ENCODE data around the gene IRAK1BP1. TPM values are rescaled to one million over a fixed set of nuclear protein-coding genes. Genes with fewer than 3 reads are reported as not detected.

Gene IRAK1BP1
- total and polyA plus RNA-seq, 9 of the 15 experiments (the other 6 are each of a cell fraction or from before 2014, with no cell fraction given), result 1.8 to 3.7 (median 2.1) TPM

GRCh38 chr6:78908621-78909020, 41.3 kb downstream of the IRAK1BP1 start:
- no peaks in the 10 kb centered on the region for H3K9me1 ChIP-seq (ENCODE audit: control insufficient read depth, insufficient read depth, low read length)
- H3K27me3 ChIP-seq (ENCODE audit: control insufficient read depth in 2 of 2, insufficient read depth in 2 of 2, low read length in 2 of 2), result peaks cover 0 to 6% of the 10 kb centered on the region in 2 experiments; a peak in 1 of 5 replicates
- no peak overlapping the region for H2AFZ ChIP-seq (ENCODE audit: low read depth, low read length)
- peaks cover 0 to 7% of the 10 kb centered on the region in 2 experiments; a peak in 1 of 5 replicates for H3K4me1 ChIP-seq (replicated peaks in 1 of 2; ENCODE audit: control insufficient read depth in 2 of 2, insufficient read depth in 2 of 2, low read length in 2 of 2)
- FAIRE-seq, result no peak
- intact Hi-C loops (cut with micrococcal nuclease) (no loop called here), in situ Hi-C loops (cut with MboI) (no loop called here)
- no peak overlapping the region for H3K27ac ChIP-seq (ENCODE audit: extremely low read depth, low read depth, low read length)
- no peaks in the 10 kb centered on the region for H3K9me3 ChIP-seq (replicated peaks; ENCODE audit: control insufficient read depth, insufficient read depth, low read depth, low read length)
- ATAC-seq, result no peak
- ChIA-PET CTCF (ENCODE audit: low intra/inter-chr PET ratio) (no interaction called here), POLR2A (no interaction called here)
- no peak for DNase-seq (ENCODE audit: extremely low read depth in 1 of 4, low spot score in 3 of 4)
- no peak overlapping the region for H3K4me3 ChIP-seq
- no peaks in the 10 kb centered on the region for H3K79me2 ChIP-seq (ENCODE audit: control insufficient read depth, insufficient read depth, low read length)
- H3K9ac ChIP-seq (ENCODE audit: insufficient read depth in 1 of 2, low read depth in 2 of 2, low read length in 2 of 2), result no peak overlapping the region
- WGBS (ENCODE audit: insufficient coverage, low coverage, missing lambda C conversion rate), result 23% methylated on average over 2 of the region's 2 CpGs
- BruUV-seq (replicated peaks), result no TSS peak
- no peaks in the 10 kb centered on the region for H4K20me1 ChIP-seq (replicated peaks; ENCODE audit: control insufficient read depth, insufficient read depth, low read length)
- H3K4me2 ChIP-seq (ENCODE audit: insufficient read depth, low read length), result no peak overlapping the region
- TF ChIP-seq PRPF4 (IDR thresholded peaks at IDR 0.05; ENCODE audit: insufficient read depth, low read depth, low read length, poor library complexity, severe bottlenecking) (no peak), NKRF (IDR thresholded peaks at IDR 0.05; ENCODE audit: borderline replicate concordance) (no peak), CEBPB (tag; IDR thresholded peaks at IDR 0.05) (no peak), IRF9 (tag; IDR thresholded peaks at IDR 0.05) (no peak), MLX (CRISPR knock-in tag; conservative IDR thresholded peaks at IDR 0.05) (no peak), ZNF239 (CRISPR knock-in tag; IDR thresholded peaks at IDR 0.05) (no peak)
- no peaks in the 10 kb centered on the region for H3K36me3 ChIP-seq (ENCODE audit: control insufficient read depth, insufficient read depth, low read length)

All from K562 (cell line).